ENCODE measurements around the gene HTRA1. TPM values are rescaled to one million over a fixed set of nuclear protein-coding genes. Genes with fewer than 3 reads are reported as not detected.

The HTRA1 gene
- polyA plus RNA-seq, 1 experiment: 128 TPM

DNA sequence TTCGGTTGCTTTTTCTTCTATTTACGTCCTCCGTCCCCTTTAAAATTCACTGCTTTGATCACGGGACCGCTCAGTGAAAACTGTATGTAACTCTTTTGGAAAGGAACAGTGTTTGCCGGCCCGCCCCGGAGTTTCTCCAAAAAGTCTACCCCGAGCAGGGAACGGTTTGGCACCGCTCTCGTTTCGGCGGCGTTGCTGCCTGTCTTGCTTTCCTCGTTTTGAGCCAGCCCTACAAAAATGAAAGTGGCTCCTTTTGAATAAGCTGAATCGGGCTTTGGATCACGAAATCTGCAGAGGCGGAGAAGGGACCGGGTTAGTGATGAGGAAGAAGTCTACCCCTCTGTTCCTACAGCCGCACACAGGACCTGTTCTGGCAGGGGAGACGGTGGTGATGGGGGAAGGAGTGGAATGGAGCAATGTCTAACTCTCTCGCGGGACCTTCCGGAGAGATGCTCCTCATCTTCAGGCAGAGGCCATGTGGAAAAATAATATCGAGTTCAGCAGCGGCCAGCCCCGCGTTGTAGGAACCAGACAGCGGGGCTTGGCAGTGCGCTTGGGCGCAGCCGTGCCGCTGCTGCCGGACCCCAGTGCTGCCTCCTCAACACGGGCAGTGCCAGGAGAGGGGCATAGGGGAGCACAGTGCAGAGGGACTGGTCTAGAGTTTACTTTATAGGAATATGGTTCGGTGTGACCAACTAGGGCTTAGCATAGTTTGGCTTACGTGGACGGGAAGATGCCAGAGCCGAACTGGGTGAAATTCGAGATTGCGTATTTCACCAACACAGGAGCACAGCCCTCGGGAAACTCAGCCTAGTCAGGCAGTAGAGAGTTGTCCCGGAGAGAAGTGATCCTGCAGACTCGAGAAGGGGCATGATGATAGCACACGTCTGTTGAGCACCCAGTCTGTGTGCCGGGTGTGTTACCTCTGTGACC lies 1.4 kb downstream of the HTRA1 start:
- ChIA-PET POLR2A (interaction anchor here (0.6 kb wide), 1 partner anchor 11 kb away, joined by 3 read pairs; no protein-coding TSS in a partner anchor), CTCF (no interaction called here)
- Histone ChIP-seq H3K27me3 (ENCODE audit: control insufficient read depth, insufficient read depth, low read length) (peaks cover 10% of the 10 kb centered on the region), H3K4me3 (ENCODE audit: low read depth, low read length) (peak overlapping the region; percentile 61), H3K36me3 (ENCODE audit: control insufficient read depth, insufficient read depth, low read length) (no peaks in the 10 kb centered on the region)
- TF ChIP-seq, protein P1, sequence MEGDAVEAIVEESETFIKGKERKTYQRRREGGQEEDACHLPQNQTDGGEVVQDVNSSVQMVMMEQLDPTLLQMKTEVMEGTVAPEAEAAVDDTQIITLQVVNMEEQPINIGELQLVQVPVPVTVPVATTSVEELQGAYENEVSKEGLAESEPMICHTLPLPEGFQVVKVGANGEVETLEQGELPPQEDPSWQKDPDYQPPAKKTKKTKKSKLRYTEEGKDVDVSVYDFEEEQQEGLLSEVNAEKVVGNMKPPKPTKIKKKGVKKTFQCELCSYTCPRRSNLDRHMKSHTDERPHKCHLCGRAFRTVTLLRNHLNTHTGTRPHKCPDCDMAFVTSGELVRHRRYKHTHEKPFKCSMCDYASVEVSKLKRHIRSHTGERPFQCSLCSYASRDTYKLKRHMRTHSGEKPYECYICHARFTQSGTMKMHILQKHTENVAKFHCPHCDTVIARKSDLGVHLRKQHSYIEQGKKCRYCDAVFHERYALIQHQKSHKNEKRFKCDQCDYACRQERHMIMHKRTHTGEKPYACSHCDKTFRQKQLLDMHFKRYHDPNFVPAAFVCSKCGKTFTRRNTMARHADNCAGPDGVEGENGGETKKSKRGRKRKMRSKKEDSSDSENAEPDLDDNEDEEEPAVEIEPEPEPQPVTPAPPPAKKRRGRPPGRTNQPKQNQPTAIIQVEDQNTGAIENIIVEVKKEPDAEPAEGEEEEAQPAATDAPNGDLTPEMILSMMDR (IDR thresholded peaks at IDR 0.05; ENCODE audit: insufficient read depth, low read depth, low read length): no peak
- no peak for DNase-seq (ENCODE audit: low read depth)

DNA sequence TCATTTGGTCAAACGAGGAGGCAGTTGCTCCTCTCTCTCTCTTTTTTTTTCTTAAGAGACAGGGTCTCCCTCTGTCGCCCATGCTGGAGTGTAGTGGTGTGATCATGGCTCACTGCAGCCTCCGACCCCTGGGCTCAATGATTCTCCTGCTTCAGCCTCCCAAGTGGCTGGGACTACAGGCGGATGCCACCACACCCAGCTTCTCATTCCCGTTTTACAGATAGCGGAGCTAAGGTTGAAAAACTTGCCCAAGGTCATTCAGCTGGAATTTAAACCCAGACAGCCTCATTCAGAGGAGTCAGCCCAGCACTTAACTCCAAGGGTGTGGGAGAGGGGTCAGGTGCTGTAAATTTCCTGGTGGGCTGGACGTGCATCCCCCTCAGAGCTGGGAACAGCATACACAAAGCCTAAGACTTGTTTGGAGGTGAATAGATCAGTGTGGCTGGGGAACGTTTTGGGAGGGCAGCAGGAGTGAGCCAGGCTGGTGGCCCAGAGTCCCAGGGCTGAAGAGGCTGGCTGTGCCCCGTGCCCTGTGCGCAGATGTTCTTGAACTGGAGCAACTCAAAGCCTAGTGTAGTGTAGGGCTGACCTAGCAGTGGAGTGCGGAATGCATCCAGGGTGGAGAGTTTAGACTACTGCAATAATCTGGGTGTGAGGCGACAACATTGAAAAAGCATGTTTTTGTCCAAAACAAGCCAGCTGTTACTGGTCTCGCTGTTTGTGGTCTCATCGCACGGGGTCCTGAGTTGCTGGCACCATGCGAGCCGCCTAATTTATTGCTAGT lies 2.3 kb downstream of the HTRA1 start:
- no peak for DNase-seq (ENCODE audit: low read depth)
- ChIA-PET POLR2A (interaction anchor here (0.6 kb wide), 1 partner anchor 12 kb away, joined by 3 read pairs; no protein-coding TSS in a partner anchor), CTCF (no interaction called here)
- TF ChIP-seq, protein P1 (IDR thresholded peaks at IDR 0.05; ENCODE audit: insufficient read depth, low read depth, low read length): no peak
- Histone ChIP-seq H3K4me3 (ENCODE audit: low read depth, low read length) (peak overlapping the region; percentile 61), H3K27me3 (ENCODE audit: control insufficient read depth, insufficient read depth, low read length) (peaks cover 9% of the 10 kb centered on the region), H3K36me3 (ENCODE audit: control insufficient read depth, insufficient read depth, low read length) (no peaks in the 10 kb centered on the region)

DNA sequence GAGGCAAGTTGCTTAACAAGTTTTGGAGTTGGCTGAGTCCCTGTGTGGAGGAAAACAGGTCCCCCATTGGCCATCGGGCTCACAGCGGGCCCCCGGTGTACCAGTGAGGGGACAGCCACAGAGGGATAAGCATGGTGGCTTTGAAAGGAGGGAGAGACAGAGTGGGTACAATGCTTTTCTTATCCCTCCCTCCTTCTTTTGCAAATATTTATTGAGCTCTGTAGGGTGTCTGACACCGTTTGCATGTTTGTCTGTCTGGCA lies 2.8 kb downstream of the HTRA1 start:
- ChIA-PET CTCF (interaction anchor here (1.6 kb wide), 1 partner anchor 34 kb away, joined by 3 read pairs; no protein-coding TSS in a partner anchor), POLR2A (no interaction called here)
- Histone ChIP-seq H3K4me3 (ENCODE audit: low read depth, low read length) (no peak overlapping the region), H3K36me3 (ENCODE audit: control insufficient read depth, insufficient read depth, low read length) (no peaks in the 10 kb centered on the region), H3K27me3 (ENCODE audit: control insufficient read depth, insufficient read depth, low read length) (peaks cover 7% of the 10 kb centered on the region)
- no peak for DNase-seq (ENCODE audit: low read depth)
- TF ChIP-seq, protein P1 (IDR thresholded peaks at IDR 0.05; ENCODE audit: insufficient read depth, low read depth, low read length): no peak

DNA sequence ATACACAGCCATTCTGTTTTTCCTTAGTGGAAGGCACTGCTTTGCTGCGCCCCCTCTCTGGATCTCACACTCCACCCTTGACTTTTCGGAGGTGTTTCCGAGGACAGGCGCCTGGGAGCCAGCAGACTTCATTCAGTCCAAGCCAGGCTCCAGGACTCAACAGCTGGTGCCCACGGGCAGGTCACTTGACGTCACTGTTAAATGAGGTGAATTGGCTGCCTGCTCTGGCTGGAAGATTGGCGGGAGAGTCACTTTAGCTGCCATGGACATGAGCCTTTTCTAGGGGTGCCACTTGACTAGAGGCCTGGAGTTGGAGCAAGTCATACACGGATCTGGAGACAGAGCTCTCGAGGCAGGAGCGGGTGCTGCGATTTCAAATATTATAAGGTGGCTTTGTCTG lies 3.2 kb downstream of the HTRA1 start:
- no peak for DNase-seq (ENCODE audit: low read depth)
- TF ChIP-seq, protein P1 (IDR thresholded peaks at IDR 0.05; ENCODE audit: insufficient read depth, low read depth, low read length): no peak
- Histone ChIP-seq H3K36me3 (ENCODE audit: control insufficient read depth, insufficient read depth, low read length) (no peaks in the 10 kb centered on the region), H3K4me3 (ENCODE audit: low read depth, low read length) (no peak overlapping the region), H3K27me3 (ENCODE audit: control insufficient read depth, insufficient read depth, low read length) (peaks cover 7% of the 10 kb centered on the region)
- ChIA-PET POLR2A (interaction anchor here (0.5 kb wide), 1 partner anchor 92 kb away, joined by 3 read pairs; no protein-coding TSS in a partner anchor), CTCF (interaction anchor here (1.6 kb wide), 1 partner anchor 34 kb away, joined by 3 read pairs; no protein-coding TSS in a partner anchor)

Measured in BJ (cell line).